Colonic mucosa (tissue), 4 donors: ENCODE data around the gene KCNJ1. TPM values are rescaled to one million over a fixed set of nuclear protein-coding genes. Genes with fewer than 3 reads are reported as not detected.

Experiments
- DNase-seq: peaks from one replicate; pipeline ENCODE4 v3.0.0-alpha.2; 2020
- H3K27ac ChIP-seq: fragments of 200-600 bp; one replicate; pipeline ENCODE4 v1.8.0; 2021
- H3K27me3 ChIP-seq: fragments of 200-600 bp; one replicate; pipeline ENCODE4 v1.8.0; 2021
- H3K36me3 ChIP-seq: fragments of 200-600 bp; one replicate; pipeline ENCODE4 v1.8.0; 2021
- H3K4me1 ChIP-seq: fragments of 200-600 bp; one replicate; pipeline ENCODE4 v1.8.0; 2021; ENCODE audit warnings: mild to moderate bottlenecking
- H3K4me3 ChIP-seq: fragments of 200-600 bp; one replicate; pipeline ENCODE4 v1.8.0; 2021
- H3K9ac ChIP-seq, 2 donors: one replicate each; pipeline ENCODE4 v1.7.0; 2013; ENCODE audit warnings: control low read depth in 2 of 2, low read depth in 2 of 2, low read length in 2 of 2
- H3K9me3 ChIP-seq: fragments of 200-600 bp; one replicate; pipeline ENCODE4 v1.8.0; 2021
- CTCF ChIP-seq: fragments of 200-600 bp; IDR thresholded peaks from one replicate; pipeline ENCODE4 v1.8.0; 2022; ENCODE audit warnings: antibody characterized with exemption, mild to moderate bottlenecking
- intact Hi-C: fragments of 100-400 bp; cut with DNase I; formaldehyde crosslinking; loops from one replicate; pipeline ENCODE4 v1.14.1; 2022
- total RNA-seq, 2 donors: library from RNA; stranded (reverse); fragmentation: NEBNext Ultra II Directional in 1 of 2; extraction: Animal tissue kit (Norgen Biotek cat#: 25700) in 1 of 2; gene quantifications; one replicate each; pipeline ENCODE4 v1.2.1, GENCODE V29; 2021
- donor health status: healthy.
- donor health status: DM: no; HTN: no; CAD: no.
- donor health status: DM: no; HTN: no; CAD: no.

KCNJ1 gene
- total RNA-seq, 2 donors from 2014 or later, result not detected

GRCh38 chr11:128913806-128914205 is 46.7 kb upstream of the KCNJ1 start:
- H3K27me3 ChIP-seq, result no peaks in the 10 kb centered on the region
- intact Hi-C loops, result no loop called here
- no peaks in the 10 kb centered on the region for H3K36me3 ChIP-seq
- H3K4me3 ChIP-seq, result no peak overlapping the region
- no peaks in the 10 kb centered on the region for H3K9me3 ChIP-seq
- no peak for DNase-seq
- no peak overlapping the region for H3K27ac ChIP-seq
- H3K4me1 ChIP-seq, result no peaks in the 10 kb centered on the region
- TF ChIP-seq CTCF, result no peak
- no peak overlapping the region for H3K9ac ChIP-seq

GRCh38 chr11:128911701-128912100 is 44.6 kb upstream of the KCNJ1 start:
- no peaks in the 10 kb centered on the region for H3K27me3 ChIP-seq
- intact Hi-C loops, result no loop called here
- no peak for TF ChIP-seq CTCF
- DNase-seq, result no peak
- no peaks in the 10 kb centered on the region for H3K36me3 ChIP-seq
- H3K9me3 ChIP-seq, result no peaks in the 10 kb centered on the region
- H3K9ac ChIP-seq, result no peak overlapping the region
- H3K4me1 ChIP-seq, result no peaks in the 10 kb centered on the region
- H3K4me3 ChIP-seq, result no peak overlapping the region
- H3K27ac ChIP-seq, result no peak overlapping the region

GRCh38 chr11:128911239-128911638 is 44.1 kb upstream of the KCNJ1 start:
- Histone ChIP-seq H3K27me3 (no peaks in the 10 kb centered on the region), H3K4me3 (no peak overlapping the region), H3K36me3 (no peaks in the 10 kb centered on the region), H3K4me1 (no peaks in the 10 kb centered on the region), H3K27ac (no peak overlapping the region), H3K9me3 (no peaks in the 10 kb centered on the region), H3K9ac (no peak overlapping the region)
- DNase-seq, result no peak
- TF ChIP-seq CTCF, result no peak
- intact Hi-C loops, result no loop called here

GRCh38 chr11:128910576-128910975 is 43.5 kb upstream of the KCNJ1 start:
- H3K4me1 ChIP-seq, result no peaks in the 10 kb centered on the region
- intact Hi-C loops, result no loop called here
- DNase-seq, result no peak

GRCh38 chr11:128909438-128910125 is 42.5 kb upstream of the KCNJ1 start:
- no peak for DNase-seq
- H3K4me1 ChIP-seq, result peaks cover 6% of the 10 kb centered on the region

More at GRCh38 chr11:128910576-128910975, 43.5 kb upstream of the KCNJ1 start:
- no peak for TF ChIP-seq CTCF
- Histone ChIP-seq H3K4me3 (no peak overlapping the region), H3K9me3 (no peaks in the 10 kb centered on the region), H3K36me3 (no peaks in the 10 kb centered on the region), H3K27me3 (no peaks in the 10 kb centered on the region), H3K27ac (no peak overlapping the region), H3K9ac (no peak overlapping the region)

More at GRCh38 chr11:128909438-128910125, 42.5 kb upstream of the KCNJ1 start:
- no peak overlapping the region for H3K9ac ChIP-seq
- no peak overlapping the region for H3K27ac ChIP-seq
- H3K4me3 ChIP-seq, result no peak overlapping the region
- no peak for TF ChIP-seq CTCF
- no peaks in the 10 kb centered on the region for H3K36me3 ChIP-seq
- no peaks in the 10 kb centered on the region for H3K27me3 ChIP-seq
- intact Hi-C loops, result no loop called here
- H3K9me3 ChIP-seq, result no peaks in the 10 kb centered on the region
